Pancreas (tissue), 10 donors: Measurements from ENCODE around the gene SYNJ2. TPM values are rescaled to one million over a fixed set of nuclear protein-coding genes. Genes with fewer than 3 reads are reported as not detected.

Experiments used
- ATAC-seq, 4 donors: fragments of 200-7000 bp; cut with Tn5 transposase; one replicate each; pipeline versions ENCODE4 v1.8.0 to v1.9.1; 2020; ENCODE audit warnings: mild to moderate bottlenecking in 4 of 4, moderate library complexity in 4 of 4
- DNase-seq, 6 donors: peaks; one replicate each; pipeline ENCODE4 v3.0.0-alpha.2; 2020
- FAIRE-seq: peaks from 2 replicates; lab custom pipeline; 2012; peaks lifted over from hg19 to GRCh38; lab: Jason Lieb, UNC
- H3K27ac ChIP-seq, 4 donors: fragments of 200-600 bp; sonication (generic); 1 replicate in 3 of 4; 2 replicates in 1 of 4; pipeline versions ENCODE4 v1.5.0 to v1.8.0; 2020
- H3K27me3 ChIP-seq, 4 donors: fragments of 200-600 bp; one replicate each; pipeline ENCODE4 v1.8.0; 2021
- H3K36me3 ChIP-seq, 3 donors: fragments of 200-600 bp; sonication (generic) in 1 of 3; one replicate each; pipeline versions ENCODE4 v1.5.0 to v1.8.0; 2020 to 2021
- H3K4me1 ChIP-seq, 3 donors: fragments of 200-600 bp; one replicate each; pipeline ENCODE4 v1.8.0; 2021
- H3K4me3 ChIP-seq, 4 donors: fragments of 200-600 bp; sonication (generic) in 2 of 4; one replicate each; pipeline versions ENCODE4 v1.5.0 to v1.8.0; 2020 to 2021
- H3K9me3 ChIP-seq, 4 donors: fragments of 200-600 bp; one replicate each; pipeline ENCODE4 v1.8.0; 2021
- WGBS, 2 donors: extraction: QIAGEN DNeasy Blood & Tissue Kit; methylation state at CpG; one replicate each; pipeline ENCODE4 v1.1.7; 2013; 5-methylcytosine and 5-hydroxymethylcytosine counted together
- intact Hi-C, 3 donors: fragments of 100-400 bp; cut with DNase I; formaldehyde crosslinking; loops; one replicate each; pipeline versions ENCODE4 v1.11.1 to v1.14.2; 2022
- polyA plus RNA-seq, 2 donors: library from polyadenylated mRNA; stranded (reverse); fragments of 200-250 nt; gene quantifications; one replicate each; pipeline ENCODE4 v1.2.3, GENCODE V29; 2013
- total RNA-seq, 6 donors: library from RNA; stranded (reverse); fragmentation: NEBNext Ultra II Directional in 4 of 6; extraction: Animal tissue kit (Norgen Biotek cat#: 25700) in 4 of 6; gene quantifications; one replicate each; pipeline versions ENCODE4 v1.2.1 to v1.2.4, GENCODE V29; 2021 to 2023
- TF ChIP-seq, protein P1 (sequence below), 4 donors: fragments of 200-600 bp; sonication (generic) in 3 of 4; IDR thresholded peaks; one replicate each; pipeline versions ENCODE4 v1.5.0 to v1.8.0; 2021; ENCODE audit warnings: antibody characterized with exemption in 4 of 4
- donor health status: healthy with polysubstance abuse.
- donor health status: DM: no; HTN: no; CAD: no; lungs with moderate emphysema.
- donor health status: DM: no; HTN: no; CAD: no.
- donor health status: control.
- donor health status: control.
- donor health status: Bipolar disorder and iron deficiency.
- donor health status: DM: yes; HTN: yes; CAD: no.
- donor health status: DM: no; HTN: no; CAD: no.
- donor health status: DM: no; HTN: no; CAD: no.
- donor health status: DM: yes; HTN: yes; CAD: no.

Gene SYNJ2
- total and polyA plus RNA-seq, 8 donors = 7.9 to 17.1 (median 9.9) TPM

DNA sequence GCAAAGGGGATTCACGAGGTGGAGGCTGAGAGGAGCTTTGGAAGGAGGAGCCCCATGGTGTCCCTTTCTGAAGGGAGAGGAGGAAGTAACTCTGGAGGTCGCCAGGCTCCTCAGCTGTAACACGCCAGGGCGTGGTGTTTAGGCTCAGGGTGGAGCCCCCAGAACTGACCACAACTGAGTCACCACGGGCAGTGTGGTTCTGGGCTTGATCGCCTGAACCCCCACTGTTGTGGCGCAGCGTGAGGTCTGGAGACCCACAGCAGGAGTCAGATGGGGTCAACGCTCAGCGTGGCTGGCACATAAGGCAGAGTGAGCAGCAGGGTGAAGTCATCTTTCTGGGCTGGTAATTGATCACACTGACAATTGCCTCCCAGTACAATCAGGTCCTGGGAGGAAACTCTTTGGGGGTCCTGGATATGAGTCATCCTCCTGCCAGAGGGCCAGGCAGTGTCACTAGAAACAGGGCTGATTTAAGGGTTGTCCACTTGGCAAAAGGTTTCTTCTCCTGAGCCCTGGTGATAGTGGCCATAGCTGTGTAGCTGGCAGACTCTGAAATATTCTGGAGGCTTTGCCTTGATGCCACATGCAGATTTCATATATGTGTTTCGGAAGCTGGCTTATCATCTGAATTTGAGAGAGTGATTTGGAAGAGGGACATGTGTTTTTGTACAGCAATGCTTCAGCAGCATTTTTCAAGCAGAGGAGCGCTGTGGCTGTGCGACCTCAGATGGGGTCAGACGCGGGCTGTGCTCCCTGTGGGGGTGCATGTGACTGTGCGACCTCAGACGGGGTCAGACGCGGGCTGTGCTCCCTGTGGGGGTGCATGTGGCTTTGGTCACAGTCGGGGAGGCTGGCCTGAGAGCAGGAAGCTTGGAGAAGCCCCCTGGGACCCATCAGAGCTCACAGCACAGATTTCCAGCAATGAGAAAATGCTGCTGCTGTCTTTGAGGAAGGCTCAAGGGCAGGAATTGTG, 50.0 kb downstream of the SYNJ2 start:
- peak in 3 of 6 donors; percentile 33 to 63 (median 50) for DNase-seq
- 81 to 82% methylated on average over 20 of the region's 20 CpGs for WGBS, 2 donors
- H3K27me3 ChIP-seq = no peaks in the 10 kb centered on the region
- H3K4me1 ChIP-seq = peaks cover 6 to 39% (median 13%) of the 10 kb centered on the region in 3 donors
- ATAC-seq = peak in 2 of 4 donors; percentile 7 to 10
- no peak for FAIRE-seq
- intact Hi-C loops = no loop called here
- no peak overlapping the region for H3K4me3 ChIP-seq
- TF ChIP-seq, protein P1, sequence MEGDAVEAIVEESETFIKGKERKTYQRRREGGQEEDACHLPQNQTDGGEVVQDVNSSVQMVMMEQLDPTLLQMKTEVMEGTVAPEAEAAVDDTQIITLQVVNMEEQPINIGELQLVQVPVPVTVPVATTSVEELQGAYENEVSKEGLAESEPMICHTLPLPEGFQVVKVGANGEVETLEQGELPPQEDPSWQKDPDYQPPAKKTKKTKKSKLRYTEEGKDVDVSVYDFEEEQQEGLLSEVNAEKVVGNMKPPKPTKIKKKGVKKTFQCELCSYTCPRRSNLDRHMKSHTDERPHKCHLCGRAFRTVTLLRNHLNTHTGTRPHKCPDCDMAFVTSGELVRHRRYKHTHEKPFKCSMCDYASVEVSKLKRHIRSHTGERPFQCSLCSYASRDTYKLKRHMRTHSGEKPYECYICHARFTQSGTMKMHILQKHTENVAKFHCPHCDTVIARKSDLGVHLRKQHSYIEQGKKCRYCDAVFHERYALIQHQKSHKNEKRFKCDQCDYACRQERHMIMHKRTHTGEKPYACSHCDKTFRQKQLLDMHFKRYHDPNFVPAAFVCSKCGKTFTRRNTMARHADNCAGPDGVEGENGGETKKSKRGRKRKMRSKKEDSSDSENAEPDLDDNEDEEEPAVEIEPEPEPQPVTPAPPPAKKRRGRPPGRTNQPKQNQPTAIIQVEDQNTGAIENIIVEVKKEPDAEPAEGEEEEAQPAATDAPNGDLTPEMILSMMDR (IDR thresholded peaks at IDR 0.05) = no peak
- peak overlapping the region in 1 of 4 donors; percentile 35 for H3K27ac ChIP-seq
- no peaks in the 10 kb centered on the region for H3K36me3 ChIP-seq
- no peaks in the 10 kb centered on the region for H3K9me3 ChIP-seq

DNA sequence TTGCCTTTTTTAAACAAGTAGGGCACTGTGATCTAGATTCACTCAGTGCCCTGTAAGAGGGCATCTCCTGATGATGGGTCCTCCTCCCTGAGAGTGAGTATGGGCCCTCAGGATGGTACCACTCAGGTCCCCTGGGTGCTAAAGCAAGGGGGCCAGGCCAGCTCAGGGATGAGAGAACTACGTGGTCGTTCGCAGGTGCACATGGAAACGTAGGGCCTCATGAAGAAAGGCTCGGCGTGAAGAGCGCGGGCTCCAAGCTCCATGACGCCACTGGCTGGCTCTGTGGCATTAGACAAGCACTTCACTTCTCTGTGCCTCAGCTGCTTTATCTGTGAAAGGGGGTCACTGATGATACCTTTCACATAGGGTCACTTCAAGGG, 50.7 kb downstream of the SYNJ2 start:
- no peak for ATAC-seq
- TF ChIP-seq, protein P1 (IDR thresholded peaks at IDR 0.05) = no peak
- FAIRE-seq = no peak
- H3K9me3 ChIP-seq = no peaks in the 10 kb centered on the region
- no peaks in the 10 kb centered on the region for H3K27me3 ChIP-seq
- H3K4me3 ChIP-seq = no peak overlapping the region
- WGBS, 2 donors = 92 to 93% methylated on average over 9 of the region's 9 CpGs
- DNase-seq = peak in 2 of 6 donors; percentile 20 to 31
- intact Hi-C loops = no loop called here
- H3K36me3 ChIP-seq = no peaks in the 10 kb centered on the region
- peak overlapping the region in 1 of 4 donors; percentile 35 for H3K27ac ChIP-seq
- peaks cover 6 to 32% (median 13%) of the 10 kb centered on the region in 3 donors for H3K4me1 ChIP-seq

DNA sequence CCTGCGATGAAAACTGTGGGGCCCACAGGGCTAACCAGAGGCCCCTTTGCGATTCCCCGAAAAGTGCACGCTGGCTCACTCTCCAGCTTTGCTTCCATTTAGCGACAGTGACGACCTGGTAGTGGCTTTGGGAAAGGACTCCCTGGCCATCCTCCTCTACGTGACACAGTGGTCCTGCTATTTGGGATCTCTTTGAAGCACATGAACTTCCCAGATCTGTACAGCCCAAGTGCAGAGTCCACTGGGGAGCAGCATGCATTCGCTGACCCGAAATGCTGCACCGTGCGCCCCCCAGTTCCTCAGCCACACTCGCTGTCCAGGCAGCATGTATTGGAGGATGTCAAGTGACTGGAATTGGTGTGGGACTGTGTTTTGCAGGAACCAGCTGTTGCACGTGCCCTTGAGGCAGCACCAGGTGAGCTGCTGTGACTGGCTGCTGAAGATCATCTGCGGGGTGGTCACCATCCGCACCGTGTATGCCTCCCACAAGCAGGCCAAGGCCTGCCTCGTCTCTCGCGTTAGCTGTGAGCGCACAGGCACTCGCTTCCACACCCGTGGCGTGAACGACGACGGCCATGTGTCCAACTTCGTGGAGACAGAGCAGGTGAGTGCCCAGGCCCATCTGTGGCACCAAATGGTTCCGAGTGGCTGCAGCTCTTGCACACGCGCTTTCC, 51.6 kb downstream of the SYNJ2 start:
- DNase-seq = peak in 2 of 6 donors; percentile 51 to 61

DNA sequence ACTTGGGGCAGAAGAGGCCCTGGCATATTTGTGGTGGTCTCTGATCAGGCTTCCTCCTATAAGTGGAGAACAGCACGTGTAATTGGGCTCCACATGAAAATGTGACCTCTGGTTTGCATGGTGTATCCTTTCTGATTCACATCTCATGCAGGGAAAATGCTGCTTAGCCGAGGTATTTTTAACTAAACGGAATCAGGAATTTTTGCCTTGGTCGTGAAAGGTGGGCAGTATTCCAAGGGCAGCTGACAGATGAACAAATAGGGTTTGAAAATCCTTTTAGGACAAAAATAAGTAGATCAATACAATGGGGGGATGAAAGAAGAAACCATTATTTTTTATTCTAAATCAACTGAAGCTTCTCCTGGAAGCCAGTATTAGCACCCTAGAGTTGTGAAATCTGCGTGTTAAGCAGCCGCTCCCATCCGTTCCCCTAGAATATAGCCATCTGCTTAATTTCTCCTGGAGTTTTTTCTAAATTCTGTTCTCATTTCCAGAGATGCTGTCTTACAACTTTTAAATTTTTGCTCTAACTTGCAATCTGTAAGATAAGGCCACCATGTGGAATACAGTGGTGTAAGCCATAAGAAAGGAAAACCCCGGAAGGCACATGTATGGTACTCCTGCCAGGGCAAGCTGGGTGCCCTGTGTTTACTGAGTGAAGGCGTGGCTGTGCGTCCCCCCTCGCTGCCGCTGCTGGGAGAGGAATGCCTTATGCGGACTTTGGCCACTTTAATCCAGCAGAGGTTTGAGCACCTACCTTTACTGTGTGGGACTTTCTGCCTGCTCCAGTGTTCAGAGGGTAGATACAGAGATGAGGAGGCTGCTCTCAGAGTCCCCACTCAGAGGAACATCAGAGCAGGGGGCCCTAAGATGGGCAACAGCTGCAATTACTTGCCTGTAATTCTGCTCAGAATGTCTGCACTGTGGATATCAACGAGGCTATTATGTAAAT, 52.4 kb downstream of the SYNJ2 start:
- ATAC-seq = peak; percentile 78 to 95 (median 88)
- intact Hi-C loops = no loop called here

More for the DNA sequence above, 51.6 kb downstream of the SYNJ2 start:
- no peak for ATAC-seq
- Histone ChIP-seq H3K27me3 (no peaks in the 10 kb centered on the region), H3K4me3 (no peak overlapping the region), H3K9me3 (no peaks in the 10 kb centered on the region), H3K27ac (peak overlapping the region in 2 of 4 donors; percentile 62 to 63), H3K4me1 (peaks cover 6 to 25% (median 13%) of the 10 kb centered on the region in 3 donors), H3K36me3 (no peaks in the 10 kb centered on the region)
- intact Hi-C loops = no loop called here
- WGBS, 2 donors = 92 to 94% methylated on average over 30 of the region's 30 CpGs
- FAIRE-seq = no peak
- TF ChIP-seq, protein P1 (IDR thresholded peaks at IDR 0.05) = no peak

More for the DNA sequence above, 52.4 kb downstream of the SYNJ2 start:
- WGBS, 2 donors = 10 to 26% methylated on average over 14 of the region's 14 CpGs
- peaks cover 6 to 22% (median 13%) of the 10 kb centered on the region in 3 donors for H3K4me1 ChIP-seq
- FAIRE-seq (no peak), DNase-seq (peak; percentile 46 to 79 (median 56))
- H3K9me3 ChIP-seq = no peaks in the 10 kb centered on the region
- TF ChIP-seq, protein P1 (IDR thresholded peaks at IDR 0.05) = no peak
- peak overlapping the region in 3 of 4 donors; percentile 2 to 63 (median 62) for H3K27ac ChIP-seq
- H3K27me3 ChIP-seq = no peaks in the 10 kb centered on the region
- H3K36me3 ChIP-seq = no peaks in the 10 kb centered on the region
- H3K4me3 ChIP-seq = no peak overlapping the region
